ENCODE results near the gene TNKS1BP1.

GRCh38 chr11:57251491-57252104 lies 73.2 kb downstream of the TNKS1BP1 start:
- TF ChIP-seq CTCF (IDR thresholded peaks at IDR 0.05) (no peak), ZBTB33 (IDR thresholded peaks at IDR 0.05; ENCODE audit: borderline replicate concordance, low read depth) (no peak), TAF1 (IDR thresholded peaks at IDR 0.05; ENCODE audit: borderline replicate concordance, low read depth, low read length) (no peak), SMC3 (IDR thresholded peaks at IDR 0.05; ENCODE audit: low read depth, low read length) (no peak), YY1 (IDR thresholded peaks at IDR 0.05; ENCODE audit: low read depth) (no peak), POLR2AphosphoS5 (IDR thresholded peaks at IDR 0.05; ENCODE audit: low read depth, low read length) (no peak), JUND (IDR thresholded peaks at IDR 0.05) (no peak), RFX5 (IDR thresholded peaks at IDR 0.05; ENCODE audit: low read length) (no peak), NRF1 (IDR thresholded peaks at IDR 0.05; ENCODE audit: low read depth, low read length) (no peak), GATA2 (CRISPR knock-in tag; IDR thresholded peaks at IDR 0.05) (no peak), RAD21 (IDR thresholded peaks at IDR 0.05; ENCODE audit: low read length) (no peak), CHD2 (IDR thresholded peaks at IDR 0.05; ENCODE audit: low read length, partially characterized antibody) (no peak)
